WERI-Rb-1 (cell line): ENCODE results near the gene PVRIG.
"Not testable (repeated sequence)": the region's sequence is repeated elsewhere in the genome, so short reads cannot be mapped to it uniquely, and the experiment has no call there.

Experiments
- DNase-seq: peaks from one replicate; pipeline ENCODE4 v3.0.0-alpha.2; 2020
- H3K27ac ChIP-seq: fragments of 250-450 bp; sonication (Bioruptor Pico); 2 replicates; pipeline ENCODE4 v1.5.1; 2020; ENCODE audit warnings: mild to moderate bottlenecking, moderate library complexity
- H3K27me3 ChIP-seq: fragments of 250-450 bp; sonication (Bioruptor Pico); 2 replicates; pipeline ENCODE4 v1.5.1; 2021; ENCODE audit warnings: mild to moderate bottlenecking, low read depth, moderate library complexity; ENCODE audit not compliant: insufficient read depth, severe bottlenecking
- H3K36me3 ChIP-seq: fragments of 250-450 bp; sonication (Bioruptor Pico); 2 replicates; pipeline ENCODE4 v1.5.1; 2020; ENCODE audit warnings: mild to moderate bottlenecking, moderate library complexity
- H3K4me3 ChIP-seq: 2 replicates; pipeline ENCODE4 v1.5.1; 2011; ENCODE audit warnings: low read depth, mild to moderate bottlenecking, control low read depth, low read length
- H3K9me3 ChIP-seq: fragments of 250-450 bp; sonication (Bioruptor Pico); 2 replicates; pipeline ENCODE4 v1.5.1; 2021; ENCODE audit warnings: mild to moderate bottlenecking, moderate library complexity; ENCODE audit not compliant: severe bottlenecking
- TF ChIP-seq, protein P1 (sequence below): IDR thresholded peaks from 2 replicates; pipeline ENCODE4 v1.5.1; 2011; ENCODE audit warnings: low read depth, mild to moderate bottlenecking, control low read depth, inconsistent platforms, low read length

PVRIG gene

GRCh38 chr7:100219801-100220585 is at the start of gene PVRIG:
Gene PVRIG, plus strand, starts transcription at chr7:100219949. Its CDS starts 22 bp downstream, at chr7:100219971.
- H3K27ac ChIP-seq, H3K9me3 ChIP-seq, DNase-seq, H3K36me3 ChIP-seq, H3K4me3 ChIP-seq, H3K27me3 ChIP-seq: not testable (repeated sequence)

DNA sequence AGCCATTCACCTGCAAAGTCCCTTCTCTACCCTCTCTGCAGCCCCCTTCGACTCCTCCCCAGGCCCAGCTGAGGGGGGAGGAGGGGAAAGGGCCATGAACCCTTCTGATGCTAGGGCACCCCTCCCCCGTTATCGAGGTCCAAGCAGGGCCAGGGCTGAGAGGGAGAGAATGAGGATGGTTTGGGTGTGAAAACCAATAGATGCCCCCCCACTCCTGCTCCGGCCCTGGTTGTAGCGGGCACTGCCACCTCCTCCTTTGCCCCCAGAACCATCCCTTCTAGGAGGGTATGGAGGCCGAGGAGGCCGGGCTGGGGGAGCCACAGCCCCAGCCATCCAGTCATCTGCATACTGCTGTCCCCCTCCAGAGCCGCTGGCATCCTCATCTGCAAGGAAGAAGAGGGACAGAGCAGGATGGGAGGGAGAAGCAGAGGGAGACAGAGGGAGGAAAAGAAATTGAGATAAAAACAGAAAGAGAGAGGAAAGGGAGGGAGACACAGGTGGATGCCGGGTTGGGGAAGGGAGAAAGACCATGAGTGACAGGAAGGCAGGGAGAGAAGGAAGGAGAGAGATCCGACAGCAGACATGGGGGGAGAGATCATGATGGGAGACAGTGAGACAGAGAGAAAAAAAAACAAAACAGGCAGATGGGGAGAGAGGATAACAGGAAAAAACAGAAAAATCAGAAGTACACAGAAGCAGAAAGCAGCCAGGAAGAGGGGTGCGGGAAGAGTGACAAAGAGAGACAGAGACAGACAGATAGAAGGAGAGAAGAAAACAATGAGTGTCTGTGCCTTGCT is 49.5 kb upstream of the PVRIG start:
- no peak for DNase-seq
- H3K4me3 ChIP-seq = no peak overlapping the region
- no peaks in the 10 kb centered on the region for H3K9me3 ChIP-seq
- no peaks in the 10 kb centered on the region for H3K27me3 ChIP-seq
- TF ChIP-seq, protein P1, sequence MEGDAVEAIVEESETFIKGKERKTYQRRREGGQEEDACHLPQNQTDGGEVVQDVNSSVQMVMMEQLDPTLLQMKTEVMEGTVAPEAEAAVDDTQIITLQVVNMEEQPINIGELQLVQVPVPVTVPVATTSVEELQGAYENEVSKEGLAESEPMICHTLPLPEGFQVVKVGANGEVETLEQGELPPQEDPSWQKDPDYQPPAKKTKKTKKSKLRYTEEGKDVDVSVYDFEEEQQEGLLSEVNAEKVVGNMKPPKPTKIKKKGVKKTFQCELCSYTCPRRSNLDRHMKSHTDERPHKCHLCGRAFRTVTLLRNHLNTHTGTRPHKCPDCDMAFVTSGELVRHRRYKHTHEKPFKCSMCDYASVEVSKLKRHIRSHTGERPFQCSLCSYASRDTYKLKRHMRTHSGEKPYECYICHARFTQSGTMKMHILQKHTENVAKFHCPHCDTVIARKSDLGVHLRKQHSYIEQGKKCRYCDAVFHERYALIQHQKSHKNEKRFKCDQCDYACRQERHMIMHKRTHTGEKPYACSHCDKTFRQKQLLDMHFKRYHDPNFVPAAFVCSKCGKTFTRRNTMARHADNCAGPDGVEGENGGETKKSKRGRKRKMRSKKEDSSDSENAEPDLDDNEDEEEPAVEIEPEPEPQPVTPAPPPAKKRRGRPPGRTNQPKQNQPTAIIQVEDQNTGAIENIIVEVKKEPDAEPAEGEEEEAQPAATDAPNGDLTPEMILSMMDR = no peak
- H3K36me3 ChIP-seq = peaks cover 40% of the 10 kb centered on the region
- no peak overlapping the region for H3K27ac ChIP-seq

DNA sequence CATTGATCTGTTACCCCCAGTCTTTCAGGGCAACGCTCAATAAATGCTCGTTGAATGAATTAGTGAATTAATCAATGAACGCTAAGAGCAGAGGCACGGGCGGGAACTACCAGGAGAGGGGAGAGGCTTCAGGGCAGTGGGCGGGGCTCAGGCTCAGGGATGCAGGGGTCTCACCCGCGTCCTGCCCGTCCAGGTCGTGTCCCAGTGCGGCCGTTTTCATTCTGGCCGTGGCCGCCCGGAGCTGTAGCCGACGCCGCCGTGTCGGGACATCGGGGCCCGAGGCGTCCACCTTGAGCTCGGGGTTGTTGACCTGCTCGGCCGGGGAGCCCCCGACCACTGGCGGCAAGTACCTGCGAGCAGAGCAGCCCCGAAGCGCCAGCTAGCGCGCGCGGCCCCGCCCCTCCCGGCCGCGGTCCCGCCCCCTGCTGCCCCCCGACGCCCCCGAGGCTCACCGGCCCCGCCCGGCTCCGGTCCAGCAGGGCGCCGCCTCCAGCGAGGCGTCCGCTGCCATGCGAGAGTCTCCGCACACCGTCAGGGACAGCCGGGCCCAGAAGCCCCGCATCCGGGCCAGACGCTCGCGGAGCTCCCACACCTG is 48.6 kb upstream of the PVRIG start:
- Histone ChIP-seq H3K4me3 (no peak overlapping the region), H3K36me3 (peaks cover 44% of the 10 kb centered on the region), H3K9me3 (no peaks in the 10 kb centered on the region), H3K27me3 (no peaks in the 10 kb centered on the region), H3K27ac (no peak overlapping the region)
- DNase-seq = no peak
- TF ChIP-seq, protein P1 = no peak

DNA sequence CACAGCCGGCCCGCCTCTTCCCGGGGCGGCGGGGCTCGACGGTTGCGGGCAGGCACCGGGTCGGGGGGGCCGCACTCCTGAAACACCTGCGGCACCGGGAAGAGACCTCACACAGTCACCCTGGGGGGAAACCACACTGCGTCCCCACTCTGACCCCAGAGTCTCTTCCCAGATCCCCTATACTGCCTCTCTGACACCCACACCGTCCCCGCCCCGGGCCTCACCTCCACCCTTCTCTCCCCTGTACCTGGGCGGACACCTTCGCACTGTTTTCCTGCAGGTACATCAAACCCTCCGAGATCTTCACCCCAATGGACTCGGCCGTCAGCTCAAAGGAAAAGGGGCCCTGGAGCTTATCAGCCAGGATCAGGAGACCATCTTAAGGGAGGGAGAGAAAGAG is 47.9 kb upstream of the PVRIG start:
- Histone ChIP-seq H3K36me3 (peaks cover 44% of the 10 kb centered on the region), H3K4me3 (no peak overlapping the region), H3K27ac (no peak overlapping the region), H3K27me3 (no peaks in the 10 kb centered on the region), H3K9me3 (no peaks in the 10 kb centered on the region)
- TF ChIP-seq, protein P1 = no peak
- DNase-seq = no peak

DNA sequence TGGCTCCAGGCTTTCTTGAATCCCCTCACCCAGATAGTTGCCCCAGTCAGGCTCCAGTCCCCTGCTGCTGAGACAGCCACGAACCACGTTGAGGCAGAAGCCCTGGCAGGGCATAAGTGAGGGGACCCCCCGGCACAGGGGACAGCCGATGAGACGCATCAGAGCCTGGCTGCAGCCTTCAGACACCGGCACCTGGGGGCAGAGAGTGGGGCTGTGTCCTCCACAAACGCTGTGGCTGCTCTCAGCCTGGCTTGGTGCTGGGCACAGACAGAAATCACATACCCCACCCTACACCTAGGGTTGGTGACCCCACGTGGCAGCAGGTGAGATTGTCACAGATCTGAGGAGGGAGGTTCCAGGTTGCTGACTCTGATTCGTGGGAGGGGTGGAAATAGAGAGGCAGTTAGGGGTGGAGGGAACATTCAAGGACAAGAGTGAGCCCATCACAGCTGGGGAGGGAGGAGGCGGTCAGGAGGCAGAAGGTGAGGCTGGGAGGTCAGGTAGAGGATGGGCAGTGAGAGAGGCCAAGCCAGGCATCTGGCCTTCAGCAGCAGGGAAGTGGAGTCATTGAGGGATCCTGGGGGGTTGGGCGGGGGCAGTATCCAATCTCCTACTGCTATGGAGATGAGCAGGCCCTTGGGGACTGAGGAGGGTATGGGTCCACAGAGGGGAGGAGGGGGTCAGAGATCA is 45.8 kb upstream of the PVRIG start:
- no peak for DNase-seq
- no peak overlapping the region for H3K27ac ChIP-seq
- TF ChIP-seq, protein P1 = no peak
- peaks cover 44% of the 10 kb centered on the region for H3K36me3 ChIP-seq
- H3K4me3 ChIP-seq = no peak overlapping the region
- no peaks in the 10 kb centered on the region for H3K27me3 ChIP-seq
- peaks cover 3% of the 10 kb centered on the region for H3K9me3 ChIP-seq
